CD4-positive, alpha-beta T cell (primary cell): ENCODE results near the gene DNAJB1. TPM values are rescaled to one million over a fixed set of nuclear protein-coding genes. Genes with fewer than 3 reads are reported as not detected.
"Not testable (repeated sequence)": the region's sequence is repeated elsewhere in the genome, so short reads cannot be mapped to it uniquely, and the experiment has no call there.

ENCODE experiments used
- ATAC-seq: fragments of 200-7000 bp; cut with Tn5 transposase; one replicate; pipeline ENCODE4 v1.10.0; 2022; ENCODE audit warnings: mild to moderate bottlenecking; ENCODE audit not compliant: poor library complexity
- CTCF ChIA-PET: fragments of 350-600 bp; sonication (Branson Sonifier 250); formaldehyde crosslinking; loops from one replicate; lab custom pipeline; 2021; ENCODE audit warnings: antibody characterized with exemption, inconsistent platforms; lab: Charles Lee
- POLR2A ChIA-PET: fragments of 350-600 bp; sonication (Branson Sonifier 250); formaldehyde crosslinking; loops from one replicate; lab custom pipeline; 2021; ENCODE audit warnings: antibody characterized with exemption, inconsistent platforms; lab: Charles Lee
- DNase-seq, 14 experiments: peaks; one replicate each; pipeline ENCODE4 v3.0.0-alpha.2; 2013 to 2020; ENCODE audit warnings: mixed read lengths in 2 of 14
- H3K27ac ChIP-seq, 2 donors: one replicate each; pipeline versions ENCODE4 v1.5.1 to v1.7.0; 2013; ENCODE audit warnings: low read length in 2 of 2, low read depth in 1 of 2, mild to moderate bottlenecking in 1 of 2
- H3K27me3 ChIP-seq, 2 experiments: 1 replicate in 1 of 2; 2 replicates in 1 of 2; pipeline versions ENCODE4 v1.6.1 to v1.7.0; 2013; ENCODE audit warnings: low read length in 2 of 2, control low read depth in 1 of 2, mild to moderate bottlenecking in 1 of 2, moderate library complexity in 1 of 2; ENCODE audit not compliant: insufficient read depth in 2 of 2, control insufficient read depth in 1 of 2
- H3K36me3 ChIP-seq: one replicate; pipeline ENCODE4 v1.6.1; 2013; ENCODE audit warnings: low read length, control low read depth; ENCODE audit not compliant: insufficient read depth
- H3K4me1 ChIP-seq: one replicate; pipeline ENCODE4 v1.6.1; 2013; ENCODE audit warnings: low read length, control low read depth; ENCODE audit not compliant: insufficient read depth
- H3K4me3 ChIP-seq: one replicate; pipeline ENCODE4 v1.5.1; 2013; ENCODE audit warnings: mild to moderate bottlenecking, low read length, moderate library complexity
- H3K9me3 ChIP-seq, 2 experiments: 1 replicate in 1 of 2; 2 replicates in 1 of 2; pipeline versions ENCODE4 v1.6.1 to v1.7.0; 2013; ENCODE audit warnings: low read length in 2 of 2, mild to moderate bottlenecking in 2 of 2, control low read depth in 1 of 2, moderate library complexity in 1 of 2; ENCODE audit not compliant: control insufficient read depth in 1 of 2, insufficient read depth in 1 of 2
- H3K27ac Mint-ChIP-seq: one replicate; pipeline ENCODE4 v1.8.0; 2020; ENCODE audit warnings: mixed read lengths
- H3K27me3 Mint-ChIP-seq: one replicate; pipeline ENCODE4 v1.8.0; 2021; ENCODE audit warnings: mixed read lengths
- H3K36me3 Mint-ChIP-seq: one replicate; pipeline ENCODE4 v1.8.0; 2021; ENCODE audit warnings: low read depth, mixed read lengths
- H3K4me1 Mint-ChIP-seq: one replicate; pipeline ENCODE4 v1.8.0; 2021; ENCODE audit warnings: low read depth, mixed read lengths
- H3K4me3 Mint-ChIP-seq: one replicate; pipeline ENCODE4 v1.8.0; 2020; ENCODE audit warnings: mild to moderate bottlenecking, mixed read lengths
- H3K9me3 Mint-ChIP-seq: one replicate; pipeline ENCODE4 v1.8.0; 2020; ENCODE audit warnings: mixed read lengths
- CTCF ChIP-seq: fragments of 200-600 bp; IDR thresholded peaks from one replicate; pipeline ENCODE4 v1.8.0; 2022; ENCODE audit warnings: antibody characterized with exemption, mild to moderate bottlenecking
- intact Hi-C, 2 experiments: fragments of 100-400 bp; cut with DNase I in 1 of 2; cut with micrococcal nuclease in 1 of 2; formaldehyde crosslinking; loops; one replicate each; pipeline versions ENCODE4 v1.15.1 to v1.9.0; 2023 to 2025; cut with DNase I, micrococcal nuclease
- total RNA-seq, 174 experiments: library from RNA in 2 of 174; stranded (reverse) in 2 of 174; gene quantifications; one replicate each; pipeline ENCODE4 v1.2.3 and lab custom pipeline; 2021 to 2026

Gene DNAJB1
- total RNA-seq, 2 experiments from 2014 or later, result 666 to 672 TPM

- H3K27me3 Mint-ChIP-seq, result no peaks in the 10 kb centered on the region
- H3K4me1 ChIP-seq, result peaks cover 53% of the 10 kb centered on the region
- no peaks in the 10 kb centered on the region for H3K9me3 Mint-ChIP-seq
- peak overlapping the region; percentile 96 for H3K27ac Mint-ChIP-seq
- peak overlapping the region; percentile 50 to 68 for H3K27ac ChIP-seq
- H3K4me1 Mint-ChIP-seq, result peaks cover 70% of the 10 kb centered on the region
- no peaks in the 10 kb centered on the region for H3K36me3 Mint-ChIP-seq
- peak; percentile 42 for ATAC-seq
- no peaks in the 10 kb centered on the region for H3K27me3 ChIP-seq
- peak; percentile 63 to 85 (median 70) for DNase-seq
- no peaks in the 10 kb centered on the region for H3K36me3 ChIP-seq
- intact Hi-C loops, result loop anchor here (1.0 to 2.0 kb wide), 3 partner anchors 17 to 46 kb away; partner anchors contain the start of gene TECR (in 1 of the 2)
- no peaks in the 10 kb centered on the region for H3K9me3 ChIP-seq
- no peak overlapping the region for H3K4me3 ChIP-seq
- peak; percentile 85 for TF ChIP-seq CTCF
- CTCF ChIA-PET, result interaction anchor here (0.7 to 3.9 kb wide), 7 partner anchors 10 to 370 kb away, joined by 3 to 29 read pairs (median 7); partner anchors contain the start of genes ASF1B, DNAJB1 and GIPC1
- peak overlapping the region; percentile 66 for H3K4me3 Mint-ChIP-seq
- POLR2A ChIA-PET, result interaction anchor here (1.4 to 10.0 kb wide), 10 partner anchors 8 to 414 kb away, joined by 3 to 430 read pairs (median 11); partner anchors contain the start of genes DNAJB1, GIPC1 and TECR
These were observed 12.5 kb downstream of the DNAJB1 start for GRCh38 chr19:14505488-14506239.

- DNase-seq, H3K27me3 ChIP-seq, H3K36me3 ChIP-seq, H3K9me3 ChIP-seq, H3K36me3 Mint-ChIP-seq, ATAC-seq, intact Hi-C loops, H3K4me3 Mint-ChIP-seq, H3K27ac ChIP-seq, H3K4me3 ChIP-seq, H3K9me3 Mint-ChIP-seq, H3K27me3 Mint-ChIP-seq: not testable (repeated sequence)
- peak overlapping the region; percentile 96 for H3K27ac Mint-ChIP-seq
- H3K4me1 ChIP-seq, result peaks cover 53% of the 10 kb centered on the region
- CTCF ChIA-PET, result interaction anchor here (0.9 to 3.9 kb wide), 7 partner anchors 9 to 368 kb away, joined by 3 to 29 read pairs (median 4); partner anchors contain the start of genes ASF1B, DNAJB1 and GIPC1
- POLR2A ChIA-PET, result interaction anchor here (1.1 to 10.0 kb wide), 6 partner anchors 8 to 52 kb away, joined by 3 to 430 read pairs (median 42); partner anchors contain the start of genes DNAJB1, GIPC1 and TECR
- H3K4me1 Mint-ChIP-seq, result peaks cover 62% of the 10 kb centered on the region
These were observed 13.6 kb downstream of the DNAJB1 start for GRCh38 chr19:14504575-14504974.

GRCh38 chr19:14503285-14503684 is 14.9 kb downstream of the DNAJB1 start:
- H3K9me3 ChIP-seq, result no peaks in the 10 kb centered on the region
- intact Hi-C loops, result no loop called here
- H3K4me1 ChIP-seq, result peaks cover 42% of the 10 kb centered on the region
- no peak for TF ChIP-seq CTCF
- Mint-ChIP-seq H3K27ac (no peak overlapping the region), H3K9me3 (no peaks in the 10 kb centered on the region), H3K27me3 (no peaks in the 10 kb centered on the region), H3K4me3 (no peak overlapping the region), H3K4me1 (peaks cover 53% of the 10 kb centered on the region), H3K36me3 (no peaks in the 10 kb centered on the region)
- no peak overlapping the region for H3K4me3 ChIP-seq
- no peaks in the 10 kb centered on the region for H3K36me3 ChIP-seq
- no peaks in the 10 kb centered on the region for H3K27me3 ChIP-seq
- CTCF ChIA-PET, result interaction anchor here (1.0 to 1.7 kb wide), 2 partner anchors 33 to 53 kb away, joined by 4 read pairs; no protein-coding TSS in a partner anchor
- DNase-seq (no peak), ATAC-seq (no peak)
- POLR2A ChIA-PET, result interaction anchor here (0.7 to 10.0 kb wide), 6 partner anchors 7 to 68 kb away, joined by 3 to 430 read pairs (median 42); partner anchors contain the start of genes DNAJB1, GIPC1, NDUFB7 and TECR
- H3K27ac ChIP-seq, result no peak overlapping the region
